Measurements from ENCODE around the gene MIGA1.
"Not testable (repeated sequence)": the region's sequence is repeated elsewhere in the genome, so short reads cannot be mapped to it uniquely, and the experiment has no call there.

MIGA1 gene

GRCh38 chr1:77779529-77780281 is at the start of gene MIGA1:
Gene MIGA1 (plus strand): TSS chr1:77779649. CDS start chr1:77783253, 3,604 bp downstream.
- FAIRE-seq: no peak

GRCh38 chr1:77732090-77732489 is 47.4 kb upstream of the MIGA1 start:
- FAIRE-seq: no peak

GRCh38 chr1:77739235-77739634 is 40.2 kb upstream of the MIGA1 start:
- FAIRE-seq: no peak

- FAIRE-seq: no peak
Measured at GRCh38 chr1:77741316-77741715, 38.1 kb upstream of the MIGA1 start.

GRCh38 chr1:77742011-77742555 is 37.4 kb upstream of the MIGA1 start:
- no peak for FAIRE-seq

- FAIRE-seq: no peak
Measured at GRCh38 chr1:77744576-77744975, 34.9 kb upstream of the MIGA1 start.

GRCh38 chr1:77749489-77749888 is 30.0 kb upstream of the MIGA1 start:
- not testable (repeated sequence) for FAIRE-seq

- no peak for FAIRE-seq
Measured at GRCh38 chr1:77756052-77756754, 23.2 kb upstream of the MIGA1 start.

GRCh38 chr1:77757066-77757584 is 22.3 kb upstream of the MIGA1 start:
- FAIRE-seq: no peak

GRCh38 chr1:77757603-77758002 is 21.8 kb upstream of the MIGA1 start:
- FAIRE-seq: no peak

GRCh38 chr1:77759071-77760028 is 20.1 kb upstream of the MIGA1 start, which contains the start of gene USP33:
Gene USP33 (minus strand): TSS chr1:77759852. CDS start chr1:77741697, 18,155 bp downstream.
- no peak for FAIRE-seq

- FAIRE-seq: no peak
Measured at GRCh38 chr1:77762072-77762476, 17.4 kb upstream of the MIGA1 start.

- FAIRE-seq: no peak
Measured at GRCh38 chr1:77768006-77768405, 11.4 kb upstream of the MIGA1 start.

GRCh38 chr1:77776007-77776700 is 3.3 kb upstream of the MIGA1 start:
- FAIRE-seq: no peak

- no peak for FAIRE-seq
Measured at GRCh38 chr1:77781683-77782082, 2.2 kb downstream of the MIGA1 start.

- FAIRE-seq: no peak
Measured at GRCh38 chr1:77783141-77783540, 3.7 kb downstream of the MIGA1 start.

- FAIRE-seq: not testable (repeated sequence)
Measured at GRCh38 chr1:77786093-77786741, 6.8 kb downstream of the MIGA1 start.

GRCh38 chr1:77794550-77794949 is 15.1 kb downstream of the MIGA1 start:
- no peak for FAIRE-seq

- no peak for FAIRE-seq
Measured at GRCh38 chr1:77796695-77797405, 17.4 kb downstream of the MIGA1 start.

- no peak for FAIRE-seq
Measured at GRCh38 chr1:77797991-77798390, 18.5 kb downstream of the MIGA1 start.

- peak; percentile 16 for FAIRE-seq
Measured at GRCh38 chr1:77802026-77802425, 22.6 kb downstream of the MIGA1 start.

Data from A204.1 (cell line).